WI38 (cell line): ENCODE results near the gene APOL1.

Experiments used
- H3K4me3 ChIP-seq: 2 replicates; pipeline ENCODE4 v1.5.1; 2011; ENCODE audit warnings: low read depth, mild to moderate bottlenecking, control low read depth, low read length
- CTCF ChIP-seq: IDR thresholded peaks from 2 replicates; pipeline ENCODE4 v1.5.1; 2012; ENCODE audit warnings: low read depth, mild to moderate bottlenecking, control low read depth, low read length

APOL1 gene

GRCh38 chr22:36210224-36210623, 42.7 kb upstream of the APOL1 start:
- TF ChIP-seq CTCF: no peak
- H3K4me3 ChIP-seq: no peak overlapping the region

DNA sequence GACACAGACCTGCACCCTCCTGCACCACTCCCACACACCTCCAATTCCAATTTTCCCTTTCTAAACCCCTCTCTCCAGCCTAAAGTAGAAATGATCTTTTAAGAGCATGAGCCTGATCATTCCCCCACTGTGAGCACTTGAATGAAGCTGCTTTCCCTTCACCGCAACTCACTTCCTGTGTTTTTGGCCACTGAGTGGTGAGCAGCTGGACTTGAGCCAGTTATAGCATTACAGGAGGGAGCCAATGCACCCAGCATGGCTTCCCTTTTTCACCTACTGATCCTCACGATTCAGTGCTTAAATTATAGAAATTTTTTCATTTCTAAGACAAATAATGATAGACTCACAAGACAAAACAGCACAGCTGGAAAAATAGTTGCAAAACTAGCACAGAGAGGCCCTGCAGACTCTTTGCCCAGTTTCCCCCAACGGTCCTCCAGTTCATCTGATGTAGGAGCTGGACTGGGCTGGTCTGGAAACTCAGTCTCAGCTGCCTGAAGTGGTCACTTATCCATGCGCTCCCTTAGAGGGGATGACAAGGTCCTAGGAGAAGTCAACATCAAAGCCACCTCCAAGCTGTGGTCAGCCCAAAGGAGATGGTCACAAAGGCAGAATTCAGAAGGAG, 41.6 kb upstream of the APOL1 start:
- H3K4me3 ChIP-seq: no peak overlapping the region
- TF ChIP-seq CTCF: no peak

- H3K4me3 ChIP-seq: no peak overlapping the region
- TF ChIP-seq CTCF: no peak
Measured at GRCh38 chr22:36212901-36213300, 40.0 kb upstream of the APOL1 start.

DNA sequence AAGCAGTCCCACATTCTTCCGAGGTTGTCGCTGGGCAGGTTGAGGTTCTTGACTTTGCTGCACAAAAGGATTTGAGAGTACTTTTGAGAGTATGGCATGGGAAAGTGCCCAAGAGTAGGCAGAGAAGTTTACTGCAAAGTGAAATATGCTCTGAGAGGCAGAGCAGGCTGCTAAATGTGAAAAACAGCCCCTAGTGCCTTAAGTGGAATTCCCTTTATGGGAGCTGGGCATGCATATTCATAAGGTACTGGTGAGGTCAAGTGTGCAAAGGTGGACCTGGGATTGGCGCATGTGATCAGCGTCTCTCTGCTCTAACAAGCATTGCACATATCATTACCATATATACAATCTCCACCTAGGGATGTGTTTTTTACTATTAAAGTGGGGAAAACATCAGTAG, 39.3 kb upstream of the APOL1 start:
- no peak for TF ChIP-seq CTCF
- no peak overlapping the region for H3K4me3 ChIP-seq

DNA sequence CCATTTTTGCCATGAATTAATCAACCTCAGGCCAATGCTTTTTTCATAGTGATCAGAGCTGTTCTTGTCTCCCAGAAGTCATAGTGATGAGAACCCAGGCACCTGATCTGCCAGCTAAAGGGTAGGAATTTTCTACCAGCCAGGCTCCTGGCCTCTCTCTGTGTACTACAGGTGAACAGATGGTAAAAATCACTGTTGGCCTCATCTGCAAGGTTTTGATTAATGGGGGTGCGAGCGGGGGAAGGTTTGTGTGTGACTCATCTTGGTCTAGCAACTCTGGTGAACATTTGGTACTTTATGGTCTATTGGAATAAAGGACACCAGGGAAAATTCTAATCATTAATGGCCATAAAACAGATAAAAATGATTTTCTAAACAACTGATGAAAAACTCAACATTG, 37.0 kb upstream of the APOL1 start:
- H3K4me3 ChIP-seq: no peak overlapping the region
- no peak for TF ChIP-seq CTCF

GRCh38 chr22:36218648-36219193, 34.2 kb upstream of the APOL1 start:
- no peak overlapping the region for H3K4me3 ChIP-seq
- TF ChIP-seq CTCF: no peak

DNA sequence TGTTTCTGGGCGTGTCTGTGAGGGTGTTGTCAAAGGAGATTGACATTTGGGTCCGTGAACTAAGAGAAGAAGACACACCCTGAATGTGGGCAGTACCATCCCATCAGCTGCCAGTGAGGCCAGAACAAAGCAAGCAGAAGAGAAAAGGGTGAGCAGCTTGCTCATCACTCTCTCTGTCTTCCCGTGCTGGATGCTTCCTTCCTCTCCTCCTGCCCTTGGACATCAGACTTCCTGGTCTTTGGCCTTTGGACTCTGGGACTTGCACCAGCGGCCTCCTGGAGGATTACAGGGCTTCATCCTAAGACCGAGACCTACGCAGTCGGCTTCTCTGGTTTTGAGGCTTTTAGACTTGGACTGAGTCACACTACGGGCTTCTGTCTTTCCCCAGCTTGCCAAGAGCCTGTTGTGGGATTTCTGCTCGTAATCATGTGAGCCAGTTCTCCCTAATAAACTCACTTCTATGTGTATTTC, 32.4 kb upstream of the APOL1 start:
- no peak for TF ChIP-seq CTCF
- H3K4me3 ChIP-seq: no peak overlapping the region
